ENCODE results near the gene CD247. TPM values are rescaled to one million over a fixed set of nuclear protein-coding genes. Genes with fewer than 3 reads are reported as not detected.

The CD247 gene
- total and polyA plus RNA-seq, 4 experiments from 2014 or later, result 260 to 404 (median 340) TPM

DNA sequence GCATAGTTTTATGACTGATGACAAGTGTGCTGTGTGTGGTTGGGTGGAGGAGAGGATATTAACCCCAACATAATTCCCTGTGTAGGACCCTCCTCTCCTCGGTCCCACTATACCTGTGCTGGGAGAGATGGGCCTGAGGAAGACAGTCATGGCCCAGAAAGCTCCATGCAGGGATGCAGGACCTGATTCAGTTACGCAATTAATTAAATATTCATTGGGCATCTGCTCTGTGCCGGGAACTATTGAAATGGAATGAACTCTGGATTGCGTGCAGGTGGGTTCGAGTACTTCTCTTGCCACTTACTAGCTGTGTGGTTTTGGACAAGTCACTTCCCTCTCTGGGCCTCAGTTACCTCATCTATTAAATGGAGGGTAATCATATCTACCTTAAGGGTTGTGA lies 74.6 kb downstream of the CD247 start:
- CTCF ChIA-PET (ENCODE audit: partially characterized antibody), result interaction anchor here (1.0 to 8.7 kb wide), 14 partner anchors 9 to 224 kb away, joined by 3 to 64 read pairs (median 5); partner anchors contain the start of gene CD247
- DNase-seq, result no peak
- peaks cover 32 to 66% of the 10 kb centered on the region in 2 donors for H3K36me3 Mint-ChIP-seq
- peak overlapping the region in 6 of 7 donors; percentile 59 to 94 (median 68) for H3K27ac Mint-ChIP-seq
- Histone ChIP-seq H3K27me3 (ENCODE audit: insufficient read depth, low read length) (no peaks in the 10 kb centered on the region), H3K9me3 (ENCODE audit: control insufficient read depth in 1 of 2, low read length in 2 of 2) (no peaks in the 10 kb centered on the region), H3K4me1 (ENCODE audit: insufficient read depth, low read length) (peaks cover 83% of the 10 kb centered on the region), H3K36me3 (ENCODE audit: insufficient read depth, low read length) (peaks cover 41% of the 10 kb centered on the region), H3K27ac (ENCODE audit: low read depth, low read length) (no peak overlapping the region), H3K4me3 (ENCODE audit: low read length in 2 of 2) (no peak overlapping the region)
- H3K4me3 Mint-ChIP-seq, result peak overlapping the region in 1 of 8 donors; percentile 43
- no peaks in the 10 kb centered on the region for H3K27me3 Mint-ChIP-seq
- POLR2A ChIA-PET (ENCODE audit: partially characterized antibody), result interaction anchor here (0.9 to 8.4 kb wide), 3 partner anchors 12 to 73 kb away, joined by 4 to 87 read pairs (median 48); partner anchors contain the start of gene CD247
- H3K9me3 Mint-ChIP-seq, result peaks cover 0 to 4% (median 0%) of the 10 kb centered on the region in 8 donors
- intact Hi-C loops (cut with micrococcal nuclease), result loop anchor here (2.0 kb wide), 1 partner anchor 25 kb away; no protein-coding TSS in a partner anchor
- H3K4me1 Mint-ChIP-seq, result peaks cover 61 to 94% (median 77%) of the 10 kb centered on the region in 4 donors

DNA sequence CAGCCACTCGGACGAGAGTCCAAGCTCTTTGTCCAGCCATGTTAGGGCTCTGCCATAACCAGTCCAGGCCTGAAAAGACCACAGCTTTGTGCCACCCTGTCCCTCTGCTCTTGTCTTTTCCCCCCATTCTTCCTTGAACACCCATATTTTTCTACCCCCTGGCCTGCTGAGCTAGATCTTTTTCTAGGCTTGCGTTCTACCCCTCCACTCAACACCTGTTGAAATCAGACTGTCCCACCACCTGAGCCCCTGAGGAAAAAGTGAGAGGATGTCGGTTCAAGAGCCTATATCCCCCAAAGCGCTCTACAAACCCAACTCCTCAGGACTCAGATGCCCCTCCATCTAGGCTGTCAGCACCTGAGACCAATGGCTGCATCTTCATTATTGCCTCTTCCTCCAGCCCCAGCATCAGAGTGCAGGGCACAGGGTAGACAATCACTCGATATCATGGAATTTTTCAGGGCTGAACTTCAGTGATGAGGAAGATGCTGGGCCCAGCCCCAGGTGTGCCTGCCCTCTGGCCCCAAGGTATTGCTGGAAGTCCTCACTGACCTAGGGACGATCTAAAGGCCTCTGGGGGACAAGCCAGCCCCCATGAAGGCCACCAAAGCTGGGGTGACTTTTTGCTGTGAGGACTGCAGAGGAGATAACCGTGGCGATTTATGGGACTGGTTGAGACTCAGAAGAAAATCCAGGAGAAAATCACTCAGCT lies 75.3 kb downstream of the CD247 start:
- Histone ChIP-seq H3K4me1 (ENCODE audit: insufficient read depth, low read length) (peaks cover 83% of the 10 kb centered on the region), H3K9me3 (ENCODE audit: control insufficient read depth in 1 of 2, low read length in 2 of 2) (no peaks in the 10 kb centered on the region), H3K27ac (ENCODE audit: low read depth, low read length) (peak overlapping the region; percentile 17), H3K27me3 (ENCODE audit: insufficient read depth, low read length) (no peaks in the 10 kb centered on the region), H3K36me3 (ENCODE audit: insufficient read depth, low read length) (peaks cover 48% of the 10 kb centered on the region), H3K4me3 (ENCODE audit: low read length in 2 of 2) (no peak overlapping the region)
- Mint-ChIP-seq H3K4me3 (peak overlapping the region in 4 of 8 donors; percentile 5 to 63 (median 44)), H3K27ac (peak overlapping the region; percentile 75 to 94 (median 84)), H3K36me3 (peaks cover 37 to 73% of the 10 kb centered on the region in 2 donors), H3K4me1 (peaks cover 63 to 94% (median 78%) of the 10 kb centered on the region in 4 donors), H3K27me3 (no peaks in the 10 kb centered on the region), H3K9me3 (peaks cover 0 to 4% (median 0%) of the 10 kb centered on the region in 8 donors)
- ChIA-PET POLR2A (ENCODE audit: partially characterized antibody) (interaction anchor here (0.9 to 8.4 kb wide), 6 partner anchors 12 to 74 kb away, joined by 4 to 87 read pairs (median 11); partner anchors contain the start of gene CD247), CTCF (ENCODE audit: partially characterized antibody) (interaction anchor here (0.5 to 8.7 kb wide), 19 partner anchors 9 to 384 kb away, joined by 3 to 64 read pairs (median 5); partner anchors contain the start of gene CD247)
- no peak for DNase-seq
- intact Hi-C loops (cut with micrococcal nuclease), result loop anchor here (1.0 to 2.0 kb wide), 6 partner anchors 24 to 377 kb away; partner anchors contain the start of gene CD247

DNA sequence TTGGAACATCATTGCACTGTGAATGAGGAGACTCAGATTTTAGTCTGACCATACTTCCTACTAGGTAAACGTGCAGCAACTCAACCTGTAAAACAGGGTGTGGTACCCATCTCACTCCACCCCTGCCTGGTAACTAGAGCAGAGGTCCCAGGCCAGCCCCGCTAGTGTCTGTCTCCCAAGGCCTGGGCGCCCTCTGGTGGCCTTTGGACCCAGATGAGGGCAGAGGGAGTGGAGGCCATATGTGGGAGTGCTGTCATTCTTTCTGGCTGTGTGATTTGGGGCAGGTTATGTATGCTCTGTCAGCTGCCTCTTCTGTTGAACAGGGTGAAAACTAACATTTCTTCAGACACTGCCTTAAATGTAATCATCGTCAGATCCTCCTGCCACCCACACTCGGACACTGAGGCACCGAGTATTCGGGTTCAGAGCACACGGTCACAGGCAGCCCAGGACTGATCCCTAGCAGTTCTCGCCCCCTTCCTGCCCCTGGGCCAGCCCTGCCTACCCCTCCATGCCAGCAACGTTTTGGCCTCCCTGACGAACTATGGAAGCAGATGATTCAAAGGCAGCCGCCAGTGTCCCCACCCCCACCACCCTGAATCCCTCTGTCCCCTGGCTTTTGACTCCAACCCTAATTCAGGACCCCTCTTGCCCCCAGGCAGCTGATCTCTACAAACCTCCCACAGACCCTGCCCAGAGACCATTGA lies 76.0 kb downstream of the CD247 start:
- Mint-ChIP-seq H3K27me3 (no peaks in the 10 kb centered on the region), H3K9me3 (peaks cover 0 to 4% (median 0%) of the 10 kb centered on the region in 8 donors), H3K27ac (peak overlapping the region; percentile 75 to 94 (median 88)), H3K4me3 (peak overlapping the region in 5 of 8 donors; percentile 26 to 61 (median 54)), H3K4me1 (peaks cover 61 to 94% (median 76%) of the 10 kb centered on the region in 4 donors), H3K36me3 (peaks cover 42 to 74% of the 10 kb centered on the region in 2 donors)
- H3K27me3 ChIP-seq (ENCODE audit: insufficient read depth, low read length), result no peaks in the 10 kb centered on the region
- CTCF ChIA-PET (ENCODE audit: partially characterized antibody), result interaction anchor here (0.5 to 8.7 kb wide), 19 partner anchors 11 to 383 kb away, joined by 3 to 64 read pairs (median 7); partner anchors contain the start of gene CD247
- peak; percentile 82 to 89 (median 85) for DNase-seq
- no peak overlapping the region for H3K4me3 ChIP-seq (ENCODE audit: low read length in 2 of 2)
- peak overlapping the region; percentile 17 for H3K27ac ChIP-seq (ENCODE audit: low read depth, low read length)
- H3K4me1 ChIP-seq (ENCODE audit: insufficient read depth, low read length), result peaks cover 82% of the 10 kb centered on the region
- intact Hi-C loops (cut with micrococcal nuclease), result loop anchor here (1.0 to 2.0 kb wide), 6 partner anchors 23 to 376 kb away; partner anchors contain the start of gene CD247
- no peaks in the 10 kb centered on the region for H3K9me3 ChIP-seq (ENCODE audit: control insufficient read depth in 1 of 2, low read length in 2 of 2)
- POLR2A ChIA-PET (ENCODE audit: partially characterized antibody), result interaction anchor here (1.0 to 8.4 kb wide), 6 partner anchors 9 to 75 kb away, joined by 3 to 87 read pairs (median 4); partner anchors contain the start of gene CD247
- peaks cover 53% of the 10 kb centered on the region for H3K36me3 ChIP-seq (ENCODE audit: insufficient read depth, low read length)

DNA sequence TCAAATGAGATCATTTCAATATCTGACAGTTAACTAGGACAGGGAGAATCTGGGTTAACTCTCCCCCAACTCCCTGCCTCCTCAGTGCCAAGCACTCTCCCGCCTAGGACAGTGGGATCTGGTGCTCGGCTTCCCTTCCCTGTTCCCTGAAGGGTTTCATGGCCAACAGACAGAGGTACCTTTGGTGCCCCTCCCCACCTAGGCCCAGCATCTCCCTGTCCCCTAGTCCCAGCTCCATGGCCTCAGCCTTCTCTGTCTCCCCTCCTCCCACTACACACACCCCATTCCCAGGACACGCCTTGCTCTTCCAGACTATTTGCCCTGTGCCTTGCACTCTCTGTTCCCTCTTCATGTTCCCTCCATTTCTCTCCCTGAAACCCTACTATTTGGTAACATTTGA lies 77.1 kb downstream of the CD247 start:
- no peaks in the 10 kb centered on the region for H3K27me3 ChIP-seq (ENCODE audit: insufficient read depth, low read length)
- peak overlapping the region in 2 of 8 donors; percentile 24 to 67 for H3K4me3 Mint-ChIP-seq
- H3K9me3 ChIP-seq (ENCODE audit: control insufficient read depth in 1 of 2, low read length in 2 of 2), result no peaks in the 10 kb centered on the region
- peak overlapping the region; percentile 3 for H3K27ac ChIP-seq (ENCODE audit: low read depth, low read length)
- ChIA-PET POLR2A (ENCODE audit: partially characterized antibody) (interaction anchor here (1.0 to 8.4 kb wide), 5 partner anchors 10 to 76 kb away, joined by 3 to 87 read pairs (median 5); partner anchors contain the start of gene CD247), CTCF (ENCODE audit: partially characterized antibody) (interaction anchor here (0.8 to 8.7 kb wide), 16 partner anchors 9 to 313 kb away, joined by 3 to 64 read pairs (median 7); partner anchors contain the start of gene CD247)
- peaks cover 59 to 94% (median 75%) of the 10 kb centered on the region in 4 donors for H3K4me1 Mint-ChIP-seq
- H3K36me3 Mint-ChIP-seq, result peaks cover 47 to 80% of the 10 kb centered on the region in 2 donors
- DNase-seq, result no peak
- H3K9me3 Mint-ChIP-seq, result peaks cover 0 to 4% (median 0%) of the 10 kb centered on the region in 8 donors
- intact Hi-C loops (cut with micrococcal nuclease), result no loop called here
- H3K27me3 Mint-ChIP-seq, result no peaks in the 10 kb centered on the region
- peak overlapping the region; percentile 51 to 94 (median 77) for H3K27ac Mint-ChIP-seq
- H3K4me3 ChIP-seq (ENCODE audit: low read length in 2 of 2), result no peak overlapping the region
- peaks cover 82% of the 10 kb centered on the region for H3K4me1 ChIP-seq (ENCODE audit: insufficient read depth, low read length)
- peaks cover 64% of the 10 kb centered on the region for H3K36me3 ChIP-seq (ENCODE audit: insufficient read depth, low read length)

DNA sequence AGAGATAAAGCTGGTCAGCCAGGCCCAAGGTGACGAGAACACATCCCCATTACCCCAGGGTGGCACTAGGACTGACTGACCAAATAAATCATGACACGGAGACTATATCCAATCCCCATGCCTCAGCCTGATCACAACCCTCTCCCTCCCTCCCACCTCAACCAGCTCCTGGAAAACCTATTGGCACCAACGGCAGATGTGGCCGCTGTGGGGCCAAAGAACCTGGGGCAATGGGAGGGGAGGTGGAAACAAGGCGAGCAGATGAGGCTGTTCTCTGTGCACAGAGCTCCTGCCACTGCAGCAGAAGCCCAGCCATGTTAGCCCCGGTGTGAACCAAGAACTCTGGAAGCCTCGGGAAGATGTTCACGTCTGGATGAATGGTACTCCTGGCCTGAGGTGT lies 77.6 kb downstream of the CD247 start:
- H3K27me3 ChIP-seq (ENCODE audit: insufficient read depth, low read length), result no peaks in the 10 kb centered on the region
- H3K4me1 Mint-ChIP-seq, result peaks cover 57 to 94% (median 75%) of the 10 kb centered on the region in 4 donors
- POLR2A ChIA-PET (ENCODE audit: partially characterized antibody), result interaction anchor here (3.1 to 8.4 kb wide), 2 partner anchors 14 to 76 kb away, joined by 17 to 87 read pairs; partner anchors contain the start of gene CD247

DNA sequence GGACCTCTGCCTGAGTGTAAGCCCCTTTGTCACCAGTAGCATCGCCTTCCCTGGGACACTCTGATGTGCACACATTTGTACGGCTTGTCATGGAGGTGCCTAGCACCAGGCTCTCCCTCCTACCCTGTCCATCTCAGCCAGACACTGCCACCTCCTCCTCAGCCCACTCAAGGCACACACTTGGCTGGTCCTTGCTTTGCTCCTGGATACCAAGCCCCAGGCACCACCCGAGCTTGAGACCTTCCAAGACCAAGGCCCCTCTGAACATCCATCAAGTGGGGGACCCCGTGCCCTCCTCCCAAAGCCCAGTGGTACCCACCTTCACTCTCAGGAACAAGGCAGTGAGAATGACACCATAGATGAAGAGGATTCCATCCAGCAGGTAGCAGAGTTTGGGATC lies 78.0 kb downstream of the CD247 start:
- Mint-ChIP-seq H3K9me3 (peaks cover 0 to 6% (median 0%) of the 10 kb centered on the region in 8 donors), H3K4me3 (peak overlapping the region in 1 of 8 donors; percentile 23), H3K36me3 (peaks cover 45 to 81% of the 10 kb centered on the region in 2 donors), H3K27me3 (no peaks in the 10 kb centered on the region), H3K27ac (peak overlapping the region; percentile 80 to 94 (median 87)), H3K4me1 (peaks cover 55 to 94% (median 73%) of the 10 kb centered on the region in 4 donors)
- no peak overlapping the region for H3K4me3 ChIP-seq (ENCODE audit: low read length in 2 of 2)
- POLR2A ChIA-PET (ENCODE audit: partially characterized antibody), result interaction anchor here (3.1 to 8.4 kb wide), 2 partner anchors 15 to 77 kb away, joined by 17 to 87 read pairs; partner anchors contain the start of gene CD247
- H3K27me3 ChIP-seq (ENCODE audit: insufficient read depth, low read length), result no peaks in the 10 kb centered on the region
- no peak for DNase-seq
- peaks cover 82% of the 10 kb centered on the region for H3K4me1 ChIP-seq (ENCODE audit: insufficient read depth, low read length)
- peaks cover 73% of the 10 kb centered on the region for H3K36me3 ChIP-seq (ENCODE audit: insufficient read depth, low read length)
- intact Hi-C loops (cut with micrococcal nuclease), result no loop called here
- CTCF ChIA-PET (ENCODE audit: partially characterized antibody), result interaction anchor here (0.8 to 8.7 kb wide), 11 partner anchors 9 to 220 kb away, joined by 3 to 64 read pairs (median 9); partner anchors contain the start of gene CD247
- H3K9me3 ChIP-seq (ENCODE audit: control insufficient read depth in 1 of 2, low read length in 2 of 2), result no peaks in the 10 kb centered on the region
- H3K27ac ChIP-seq (ENCODE audit: low read depth, low read length), result no peak overlapping the region

More for the DNA sequence above, 77.6 kb downstream of the CD247 start:
- Histone ChIP-seq H3K4me3 (ENCODE audit: low read length in 2 of 2) (no peak overlapping the region), H3K9me3 (ENCODE audit: control insufficient read depth in 1 of 2, low read length in 2 of 2) (no peaks in the 10 kb centered on the region), H3K27ac (ENCODE audit: low read depth, low read length) (peak overlapping the region; percentile 3), H3K36me3 (ENCODE audit: insufficient read depth, low read length) (peaks cover 68% of the 10 kb centered on the region), H3K4me1 (ENCODE audit: insufficient read depth, low read length) (peaks cover 82% of the 10 kb centered on the region)
- H3K27me3 Mint-ChIP-seq, result no peaks in the 10 kb centered on the region
- H3K36me3 Mint-ChIP-seq, result peaks cover 45 to 81% of the 10 kb centered on the region in 2 donors
- no peak overlapping the region for H3K4me3 Mint-ChIP-seq
- CTCF ChIA-PET (ENCODE audit: partially characterized antibody), result interaction anchor here (0.8 to 8.7 kb wide), 16 partner anchors 9 to 312 kb away, joined by 3 to 64 read pairs (median 7); partner anchors contain the start of gene CD247
- DNase-seq, result no peak
- intact Hi-C loops (cut with micrococcal nuclease), result no loop called here
- H3K9me3 Mint-ChIP-seq, result peaks cover 0 to 4% (median 0%) of the 10 kb centered on the region in 8 donors
- H3K27ac Mint-ChIP-seq, result peak overlapping the region; percentile 87 to 94 (median 88)
